ENCODE results near the gene USP20.

The USP20 gene

DNA sequence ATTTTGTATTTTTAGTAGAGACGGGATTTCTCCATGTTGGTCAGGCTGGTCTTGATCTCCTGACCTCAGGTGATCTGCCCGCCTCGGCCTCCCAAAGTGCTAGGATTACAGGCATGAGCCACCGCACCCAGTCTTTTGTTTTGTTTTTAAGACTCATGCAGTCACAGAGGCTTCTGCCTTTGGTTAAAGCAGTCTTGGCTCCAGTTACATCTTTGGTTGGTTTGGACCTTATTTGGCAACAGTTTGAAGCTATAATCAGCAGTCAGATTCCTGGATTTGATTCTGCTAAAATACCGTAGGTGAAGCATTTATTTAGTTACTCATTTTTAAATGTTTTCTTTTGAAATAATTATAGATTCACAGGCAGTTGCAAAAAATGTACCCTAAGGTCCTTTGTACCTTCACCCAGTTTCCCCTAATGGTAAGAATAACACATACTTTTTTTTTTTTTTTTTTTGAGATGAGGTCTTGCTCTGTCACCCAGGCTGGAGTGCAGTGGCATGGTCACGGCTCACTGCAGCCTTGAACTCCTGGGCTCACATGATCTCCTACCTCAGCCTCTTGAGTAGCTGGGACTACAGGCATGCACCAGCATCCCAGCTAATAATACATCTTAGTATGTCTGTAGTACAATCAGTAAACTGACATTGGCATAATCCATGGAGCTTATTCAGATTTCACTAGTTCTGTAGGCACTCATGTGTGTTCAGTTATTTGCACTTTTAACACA is 15.7 kb downstream of the USP20 start:
- in situ Hi-C loops (cut with HindIII; ENCODE audit: low sequenced_read_pairs): no loop called here

- in situ Hi-C loops (cut with HindIII; ENCODE audit: low sequenced_read_pairs): no loop called here
These were observed 16.6 kb downstream of the USP20 start for GRCh38 chr9:129851821-129852220.

GRCh38 chr9:129852579-129852978 is 17.3 kb downstream of the USP20 start:
- in situ Hi-C loops (cut with HindIII; ENCODE audit: low sequenced_read_pairs): no loop called here

GRCh38 chr9:129853614-129854013 is 18.4 kb downstream of the USP20 start:
- in situ Hi-C loops (cut with HindIII; ENCODE audit: low sequenced_read_pairs): no loop called here

DNA sequence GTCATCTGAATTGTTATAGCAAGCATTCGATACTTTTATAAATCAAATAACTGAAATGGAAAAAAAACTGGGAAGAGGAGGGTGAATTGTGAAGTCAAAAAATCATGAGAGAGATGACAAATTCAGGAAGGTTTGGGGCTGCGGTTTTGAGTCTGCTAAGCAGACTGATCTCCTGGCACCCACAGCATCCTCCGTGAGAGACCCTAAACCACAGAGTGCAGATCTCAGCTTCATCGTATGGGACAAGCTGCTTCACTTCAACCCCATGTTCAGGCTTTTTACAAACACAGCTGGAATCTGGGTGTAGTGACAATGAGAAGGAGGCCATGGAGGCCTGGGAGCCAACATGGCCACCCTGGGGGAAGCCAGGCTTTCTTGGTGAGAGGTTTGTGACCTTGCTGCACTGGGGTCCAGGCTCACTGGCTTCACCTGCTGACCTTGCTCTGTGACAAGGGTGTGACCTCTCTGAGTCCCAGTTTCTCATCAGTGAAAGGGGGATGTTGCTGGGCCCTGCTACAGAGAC is 19.4 kb downstream of the USP20 start:
- in situ Hi-C loops (cut with HindIII; ENCODE audit: low sequenced_read_pairs): no loop called here

DNA sequence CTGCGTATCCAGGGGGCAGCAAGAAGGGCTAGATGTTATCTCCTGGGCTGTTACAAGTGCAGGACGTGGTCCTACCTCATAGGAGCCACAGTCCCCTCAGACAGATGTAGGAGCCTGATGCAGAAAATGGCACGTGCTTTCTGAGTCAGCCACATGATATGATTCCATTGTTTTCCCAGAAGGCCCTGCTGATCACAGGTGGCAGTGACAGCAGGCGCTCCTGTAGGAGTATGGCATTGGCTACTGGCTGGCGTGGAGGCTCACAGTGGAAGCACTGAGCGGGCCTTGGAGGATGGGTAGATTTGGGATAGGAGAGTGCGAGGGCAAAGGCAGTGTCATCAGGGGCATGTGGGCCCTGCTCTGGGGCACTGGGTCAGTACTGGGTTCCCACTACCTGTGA is 21.9 kb downstream of the USP20 start:
- in situ Hi-C loops (cut with HindIII; ENCODE audit: low sequenced_read_pairs): no loop called here

GRCh38 chr9:129858167-129858962 is 23.1 kb downstream of the USP20 start:
- in situ Hi-C loops (cut with HindIII; ENCODE audit: low sequenced_read_pairs): no loop called here

GRCh38 chr9:129860653-129861446 is 25.6 kb downstream of the USP20 start:
- in situ Hi-C loops (cut with HindIII; ENCODE audit: low sequenced_read_pairs): no loop called here

- in situ Hi-C loops (cut with HindIII; ENCODE audit: low sequenced_read_pairs): no loop called here
These were observed 26.2 kb downstream of the USP20 start for GRCh38 chr9:129861447-129861827.

DNA sequence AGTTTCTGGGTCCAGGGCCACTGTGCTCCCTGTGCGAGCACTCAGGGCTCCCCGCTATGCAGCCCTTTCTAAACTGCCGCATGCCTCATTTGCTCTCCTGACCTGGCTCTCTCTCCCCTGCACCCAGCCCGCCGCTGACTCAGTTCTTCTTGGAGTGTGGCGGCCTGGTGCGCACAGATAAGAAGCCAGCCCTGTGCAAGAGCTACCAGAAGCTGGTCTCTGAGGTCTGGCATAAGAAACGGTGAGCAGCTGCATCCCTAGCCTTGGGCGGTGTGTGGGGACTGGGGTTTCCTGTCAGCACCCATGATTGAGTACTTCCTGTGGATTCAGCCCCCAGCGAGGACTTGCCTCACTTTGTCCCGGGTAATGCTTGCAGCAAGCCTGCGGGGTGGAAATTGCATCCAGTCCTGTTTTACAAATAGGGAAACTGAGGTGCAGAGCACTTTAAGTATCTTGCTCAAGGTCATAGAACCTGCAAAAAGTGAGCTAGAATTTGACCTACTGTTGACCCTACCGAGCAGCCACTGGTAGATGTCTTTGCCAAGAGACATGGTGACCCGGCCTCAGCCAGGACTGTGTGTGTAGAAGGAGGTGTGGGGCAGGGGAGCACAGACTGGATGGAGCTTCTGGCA is 27.9 kb downstream of the USP20 start:
- in situ Hi-C loops (cut with HindIII; ENCODE audit: low sequenced_read_pairs): no loop called here

- in situ Hi-C loops (cut with HindIII; ENCODE audit: low sequenced_read_pairs): no loop called here
These were observed 29.9 kb downstream of the USP20 start for GRCh38 chr9:129864991-129865647.

GRCh38 chr9:129865668-129866320 is 30.5 kb downstream of the USP20 start:
- in situ Hi-C loops (cut with HindIII; ENCODE audit: low sequenced_read_pairs): no loop called here

DNA sequence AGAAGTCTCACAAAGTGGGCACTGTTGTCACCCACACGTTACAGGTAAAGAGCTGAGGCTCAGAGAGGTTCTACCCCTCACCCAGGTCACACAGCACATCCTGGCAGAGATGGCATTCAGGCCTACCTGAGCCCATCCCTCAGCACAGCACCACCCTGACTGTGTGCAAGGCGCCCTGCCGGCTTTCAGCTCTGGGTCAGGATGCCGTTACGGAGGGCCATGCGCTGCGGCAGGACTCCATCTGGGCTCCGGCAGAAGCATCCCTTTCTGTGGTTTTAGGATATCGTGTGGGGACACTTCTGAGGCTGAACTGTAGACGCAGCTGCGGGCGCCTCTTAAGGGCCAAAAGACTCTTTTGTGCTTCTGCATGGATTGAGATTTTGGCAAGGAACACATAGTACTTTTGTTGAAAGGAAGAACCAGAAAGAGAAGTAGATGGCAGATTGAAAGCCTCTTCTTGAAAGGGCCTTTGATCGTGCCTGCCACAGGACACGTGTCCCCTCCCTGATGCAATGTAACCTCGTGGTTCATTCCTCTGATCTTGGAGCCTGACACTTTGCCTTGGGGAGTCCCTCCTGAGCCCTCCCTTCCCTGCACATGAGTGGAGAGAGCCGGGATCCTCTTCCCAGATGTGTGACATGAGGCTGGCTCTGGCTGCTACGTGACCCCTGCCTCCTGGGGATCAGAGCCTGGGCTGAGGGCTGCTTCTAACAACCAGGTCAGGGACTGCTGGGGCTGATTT is 31.3 kb downstream of the USP20 start:
- in situ Hi-C loops (cut with HindIII; ENCODE audit: low sequenced_read_pairs): no loop called here

GRCh38 chr9:129867136-129868022 is 32.1 kb downstream of the USP20 start:
- in situ Hi-C loops (cut with HindIII; ENCODE audit: low sequenced_read_pairs): no loop called here

GRCh38 chr9:129868023-129868871 is 33.0 kb downstream of the USP20 start:
- in situ Hi-C loops (cut with HindIII; ENCODE audit: low sequenced_read_pairs): no loop called here

DNA sequence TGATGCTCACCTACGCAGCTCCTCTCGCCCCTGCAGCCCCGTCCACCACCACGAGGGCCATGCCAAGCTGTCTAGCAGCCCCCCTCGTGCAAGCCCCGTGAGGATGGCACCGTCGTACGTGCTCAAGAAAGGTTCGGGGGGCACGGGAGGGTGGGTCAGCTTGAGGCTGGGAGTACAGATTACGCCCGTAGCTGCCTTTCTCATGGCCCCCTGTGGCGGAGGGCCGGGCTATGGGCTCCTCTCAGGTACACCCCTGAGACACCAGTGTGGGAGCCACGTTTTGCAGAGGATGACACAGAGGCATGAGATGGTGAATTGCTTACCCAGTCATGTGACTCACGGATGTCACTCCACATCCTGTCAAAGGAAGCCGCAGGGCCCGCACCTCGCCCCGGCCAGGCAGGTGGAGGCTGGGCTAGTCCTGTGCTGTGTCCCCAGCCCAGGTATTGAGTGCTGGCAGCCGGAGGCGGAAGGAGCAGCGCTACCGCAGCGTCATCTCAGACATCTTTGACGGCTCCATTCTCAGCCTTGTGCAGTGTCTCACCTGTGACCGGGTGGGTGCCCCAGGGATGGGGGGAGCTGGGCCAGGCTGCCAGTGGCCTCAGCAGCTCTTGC is 33.7 kb downstream of the USP20 start:
- in situ Hi-C loops (cut with HindIII; ENCODE audit: low sequenced_read_pairs): no loop called here
